ACC112 (cell line): ENCODE measurements around the gene LSM12.

Experiments used
- H2AFZ ChIP-seq: fragments of 200-600 bp; sonication (generic); one replicate; pipeline ENCODE4 v1.6.0; 2017; ENCODE audit warnings: antibody characterized with exemption, low read length; ENCODE audit not compliant: unreplicated experiment
- H3K27ac ChIP-seq: fragments of 200-600 bp; sonication (generic); 2 replicates; pipeline ENCODE4 v1.5.1; 2014; ENCODE audit warnings: low read depth, mild to moderate bottlenecking, antibody characterized with exemption, low read length, moderate library complexity
- H3K27me3 ChIP-seq: fragments of 200-600 bp; sonication (generic); 2 replicates; pipeline ENCODE4 v1.6.1; 2014; ENCODE audit warnings: mild to moderate bottlenecking, antibody characterized with exemption, low read length, moderate library complexity, mixed read lengths; ENCODE audit not compliant: insufficient read depth
- H3K36me3 ChIP-seq: fragments of 200-600 bp; sonication (generic); 2 replicates; pipeline ENCODE4 v1.6.1; 2016; ENCODE audit warnings: mild to moderate bottlenecking, antibody characterized with exemption, low read length, moderate library complexity, mixed read lengths; ENCODE audit not compliant: insufficient read depth
- H3K4me1 ChIP-seq: fragments of 200-600 bp; sonication (generic); one replicate; pipeline ENCODE4 v1.6.1; 2016; ENCODE audit warnings: low read length, mixed read lengths; ENCODE audit not compliant: insufficient read depth, unreplicated experiment, control insufficient read depth
- H3K4me3 ChIP-seq: fragments of 200-600 bp; sonication (generic); 2 replicates; pipeline ENCODE4 v1.5.1; 2014; ENCODE audit warnings: mild to moderate bottlenecking, low read depth, low read length
- H3K79me2 ChIP-seq: fragments of 200-600 bp; sonication (generic); one replicate; pipeline ENCODE4 v1.6.0; 2016; ENCODE audit warnings: low read length; ENCODE audit not compliant: control insufficient read depth, unreplicated experiment, insufficient read depth

Gene LSM12

DNA sequence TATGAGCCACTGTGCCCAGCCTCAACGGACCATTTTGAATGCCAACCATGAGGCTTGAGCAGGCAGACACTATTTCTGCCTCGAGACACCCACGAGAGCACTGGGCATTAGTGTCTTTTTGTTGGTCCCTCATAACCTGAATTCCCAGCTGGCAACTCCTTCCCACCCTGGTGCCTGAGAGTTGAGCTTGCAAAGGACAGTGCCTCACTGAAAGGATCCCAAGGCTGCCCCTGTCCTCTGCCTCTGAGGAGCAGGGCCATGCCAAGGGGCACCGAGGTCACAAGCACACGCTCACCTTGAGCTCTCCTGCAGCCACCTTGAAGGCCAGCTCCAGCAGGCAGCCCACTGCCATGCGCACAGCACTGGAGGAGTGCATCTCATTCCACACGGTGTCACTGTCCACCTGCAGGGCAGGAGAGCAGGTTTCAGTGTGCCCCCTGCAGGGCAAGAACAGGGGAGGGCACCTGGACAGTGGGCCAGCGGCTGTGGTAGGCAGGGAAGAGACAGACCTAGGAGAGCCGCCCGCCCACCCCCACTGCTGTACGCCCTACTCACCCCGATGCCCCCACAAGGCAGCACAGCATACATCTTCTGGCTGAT is 16.9 kb upstream of the LSM12 start:
- no peaks in the 10 kb centered on the region for H3K36me3 ChIP-seq
- peaks cover 30% of the 10 kb centered on the region for H3K4me1 ChIP-seq

GRCh38 chr17:44082256-44082927 is 15.9 kb upstream of the LSM12 start:
- no peaks in the 10 kb centered on the region for H3K79me2 ChIP-seq
- H3K27ac ChIP-seq = peak overlapping the region; percentile 54
- no peaks in the 10 kb centered on the region for H3K27me3 ChIP-seq
- peaks cover 28% of the 10 kb centered on the region for H3K4me1 ChIP-seq
- H3K36me3 ChIP-seq = no peaks in the 10 kb centered on the region
- H3K4me3 ChIP-seq = no peak overlapping the region
- no peak overlapping the region for H2AFZ ChIP-seq

More for the DNA sequence above, 16.9 kb upstream of the LSM12 start:
- no peaks in the 10 kb centered on the region for H3K27me3 ChIP-seq
- no peak overlapping the region for H3K27ac ChIP-seq
- no peak overlapping the region for H2AFZ ChIP-seq
- H3K4me3 ChIP-seq = no peak overlapping the region
- H3K79me2 ChIP-seq = no peaks in the 10 kb centered on the region

DNA sequence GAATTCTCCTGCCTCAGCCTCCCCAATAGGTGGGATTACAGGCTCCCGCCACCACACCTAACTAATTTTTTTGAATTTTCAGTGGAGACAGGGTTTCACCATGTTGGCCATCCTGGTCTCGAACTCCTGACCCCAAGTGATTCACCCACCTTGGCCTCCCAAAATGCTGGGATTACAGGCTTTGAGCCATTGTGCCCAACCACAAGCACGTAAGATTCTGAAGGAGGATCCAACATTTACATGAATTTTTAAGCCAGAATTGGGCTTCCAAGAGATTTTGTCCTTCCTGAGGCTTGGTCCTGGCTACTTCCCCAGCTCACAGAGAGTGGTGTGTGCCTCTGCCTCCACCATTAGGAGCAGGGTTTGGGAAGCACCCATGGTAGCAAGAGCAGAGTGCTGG is 15.2 kb upstream of the LSM12 start:
- Histone ChIP-seq H3K36me3 (no peaks in the 10 kb centered on the region), H3K27ac (peak overlapping the region; percentile 54), H3K4me3 (no peak overlapping the region)

GRCh38 chr17:44079877-44080821 is 13.7 kb upstream of the LSM12 start:
- Histone ChIP-seq H3K27ac (no peak overlapping the region), H3K79me2 (no peaks in the 10 kb centered on the region), H3K36me3 (no peaks in the 10 kb centered on the region), H3K27me3 (no peaks in the 10 kb centered on the region), H3K4me1 (peaks cover 14% of the 10 kb centered on the region), H3K4me3 (no peak overlapping the region), H2AFZ (no peak overlapping the region)

More for the DNA sequence above, 15.2 kb upstream of the LSM12 start:
- H2AFZ ChIP-seq = no peak overlapping the region
- H3K27me3 ChIP-seq = no peaks in the 10 kb centered on the region
- H3K4me1 ChIP-seq = peaks cover 23% of the 10 kb centered on the region
- no peaks in the 10 kb centered on the region for H3K79me2 ChIP-seq

GRCh38 chr17:44078412-44078811 is 11.9 kb upstream of the LSM12 start:
- 0 out of 2 replicates have a peak, but pooled peaks cover 3% of the 10 kb centered on the region for H3K36me3 ChIP-seq
- peaks cover 6% of the 10 kb centered on the region for H3K79me2 ChIP-seq
- H2AFZ ChIP-seq = no peak overlapping the region
- H3K27me3 ChIP-seq = no peaks in the 10 kb centered on the region
- H3K4me1 ChIP-seq = peaks cover 14% of the 10 kb centered on the region
- H3K4me3 ChIP-seq = no peak overlapping the region
- no peak overlapping the region for H3K27ac ChIP-seq

GRCh38 chr17:44077595-44077909 is 11.1 kb upstream of the LSM12 start:
- Histone ChIP-seq H3K36me3 (0 out of 2 replicates have a peak, but pooled peaks cover 3% of the 10 kb centered on the region), H3K79me2 (peaks cover 13% of the 10 kb centered on the region), H2AFZ (no peak overlapping the region), H3K4me1 (peaks cover 11% of the 10 kb centered on the region), H3K27ac (no peak overlapping the region), H3K27me3 (no peaks in the 10 kb centered on the region), H3K4me3 (no peak overlapping the region)

GRCh38 chr17:44076716-44077594 is 10.5 kb upstream of the LSM12 start:
- Histone ChIP-seq H3K79me2 (peaks cover 19% of the 10 kb centered on the region), H3K36me3 (0 out of 2 replicates have a peak, but pooled peaks cover 3% of the 10 kb centered on the region), H3K4me1 (peaks cover 9% of the 10 kb centered on the region), H3K4me3 (no peak overlapping the region), H2AFZ (no peak overlapping the region), H3K27ac (no peak overlapping the region), H3K27me3 (no peaks in the 10 kb centered on the region)

- Histone ChIP-seq H3K27ac (no peak overlapping the region), H3K4me1 (peaks cover 9% of the 10 kb centered on the region), H3K27me3 (no peaks in the 10 kb centered on the region), H2AFZ (no peak overlapping the region), H3K36me3 (0 out of 2 replicates have a peak, but pooled peaks cover 3% of the 10 kb centered on the region), H3K79me2 (peaks cover 25% of the 10 kb centered on the region), H3K4me3 (no peak overlapping the region)
Measured at GRCh38 chr17:44075598-44076293, 9.3 kb upstream of the LSM12 start.

- H3K27me3 ChIP-seq = no peaks in the 10 kb centered on the region
- 0 out of 2 replicates have a peak, but pooled peaks cover 3% of the 10 kb centered on the region for H3K36me3 ChIP-seq
- peaks cover 25% of the 10 kb centered on the region for H3K79me2 ChIP-seq
- H3K4me1 ChIP-seq = peaks cover 11% of the 10 kb centered on the region
- no peak overlapping the region for H3K27ac ChIP-seq
- no peak overlapping the region for H3K4me3 ChIP-seq
- H2AFZ ChIP-seq = no peak overlapping the region
Measured at GRCh38 chr17:44074911-44075285, 8.4 kb upstream of the LSM12 start.
